Cardiac fibroblast (primary cell): Measurements from ENCODE around the gene TMEM175.

Source experiments
- DNase-seq, 2 donors: peaks; one replicate each; pipeline versions ENCODE4 v3.0.0 to v3.0.0-alpha.2; 2010; ENCODE audit warnings: low read depth in 2 of 2
- H3K4me3 ChIP-seq, 2 donors: replicated peaks in 1 of 2; 1 replicate in 1 of 2; 2 replicates in 1 of 2; pipeline ENCODE4 v1.5.1; 2011; ENCODE audit warnings: low read depth in 2 of 2, low read length in 2 of 2, mild to moderate bottlenecking in 2 of 2, moderate library complexity in 1 of 2
- TF ChIP-seq, protein P1 (sequence below): IDR thresholded peaks from one replicate; pipeline ENCODE4 v1.5.1; 2011; ENCODE audit warnings: low read depth, mild to moderate bottlenecking, low read length, inconsistent platforms

TMEM175 gene

DNA sequence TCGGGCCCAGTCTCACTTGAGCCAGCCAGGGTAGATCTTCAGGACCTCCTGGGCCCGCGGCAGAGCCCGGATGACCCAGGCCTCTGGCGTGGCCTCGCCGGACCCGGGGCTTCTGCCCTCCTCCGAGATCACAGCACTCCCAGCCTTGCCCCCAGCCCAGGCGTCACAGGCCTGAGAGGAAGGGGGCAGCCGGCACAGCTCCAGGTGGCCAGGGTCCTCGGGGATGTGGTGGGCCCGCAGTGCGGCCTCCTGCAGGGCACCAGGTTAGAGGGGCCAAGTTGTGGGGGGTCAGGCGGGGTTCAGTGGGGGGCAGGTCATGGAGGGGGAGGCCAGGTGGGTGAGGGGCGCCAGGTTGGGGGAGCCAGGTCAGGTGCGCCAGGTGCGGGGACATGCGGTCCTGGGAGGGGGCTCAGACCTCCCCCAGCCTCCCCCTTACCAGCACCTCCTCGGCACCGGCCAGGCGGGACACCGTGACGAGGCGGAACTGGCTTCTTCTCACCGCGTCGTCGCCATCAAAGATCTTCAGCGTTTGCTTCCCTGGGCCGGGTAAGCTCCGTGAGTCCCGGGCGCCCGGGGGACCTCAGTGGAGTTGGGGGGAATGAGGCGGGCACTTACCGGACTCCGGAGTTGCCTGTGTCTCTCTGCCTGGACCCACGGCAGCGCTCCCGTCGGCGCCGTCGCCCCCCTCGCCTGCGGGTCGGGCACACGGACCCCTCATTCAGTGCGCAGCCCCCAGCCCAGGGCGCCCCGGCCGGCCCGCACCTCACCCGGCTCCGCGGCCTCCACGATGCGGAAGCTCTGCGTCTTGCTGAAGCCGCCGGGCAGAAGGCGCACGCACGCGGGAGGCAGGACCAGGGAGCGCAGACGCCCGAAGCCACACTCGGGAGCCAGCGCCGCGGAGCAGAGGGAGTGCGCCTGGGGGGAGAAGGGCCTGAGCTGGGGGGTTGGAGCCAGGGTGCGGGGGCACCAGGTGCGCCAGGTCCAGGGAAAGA lies 35.1 kb downstream of the TMEM175 start:
- DNase-seq: no peak
- TF ChIP-seq, protein P1, sequence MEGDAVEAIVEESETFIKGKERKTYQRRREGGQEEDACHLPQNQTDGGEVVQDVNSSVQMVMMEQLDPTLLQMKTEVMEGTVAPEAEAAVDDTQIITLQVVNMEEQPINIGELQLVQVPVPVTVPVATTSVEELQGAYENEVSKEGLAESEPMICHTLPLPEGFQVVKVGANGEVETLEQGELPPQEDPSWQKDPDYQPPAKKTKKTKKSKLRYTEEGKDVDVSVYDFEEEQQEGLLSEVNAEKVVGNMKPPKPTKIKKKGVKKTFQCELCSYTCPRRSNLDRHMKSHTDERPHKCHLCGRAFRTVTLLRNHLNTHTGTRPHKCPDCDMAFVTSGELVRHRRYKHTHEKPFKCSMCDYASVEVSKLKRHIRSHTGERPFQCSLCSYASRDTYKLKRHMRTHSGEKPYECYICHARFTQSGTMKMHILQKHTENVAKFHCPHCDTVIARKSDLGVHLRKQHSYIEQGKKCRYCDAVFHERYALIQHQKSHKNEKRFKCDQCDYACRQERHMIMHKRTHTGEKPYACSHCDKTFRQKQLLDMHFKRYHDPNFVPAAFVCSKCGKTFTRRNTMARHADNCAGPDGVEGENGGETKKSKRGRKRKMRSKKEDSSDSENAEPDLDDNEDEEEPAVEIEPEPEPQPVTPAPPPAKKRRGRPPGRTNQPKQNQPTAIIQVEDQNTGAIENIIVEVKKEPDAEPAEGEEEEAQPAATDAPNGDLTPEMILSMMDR: no peak
- no peak overlapping the region for H3K4me3 ChIP-seq

DNA sequence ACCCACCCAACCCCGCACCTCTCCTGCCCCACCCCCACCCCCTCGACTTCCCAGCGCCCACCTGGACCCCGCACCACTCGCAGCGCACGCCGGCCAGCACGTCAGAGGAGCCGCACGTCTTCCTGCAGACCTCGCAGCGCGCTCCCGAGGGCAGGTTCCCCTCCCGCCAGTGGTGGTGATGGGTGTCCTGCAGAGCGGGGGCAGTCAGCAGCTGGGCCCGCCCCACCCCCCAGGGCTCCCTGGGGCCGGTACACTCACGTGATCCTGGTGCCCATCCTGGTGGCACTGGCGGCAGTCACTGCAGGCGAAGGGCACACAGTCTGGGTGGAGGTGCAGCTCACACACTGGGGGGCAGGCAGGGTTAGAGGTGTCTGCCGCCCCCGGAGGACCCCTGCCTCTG lies 36.0 kb downstream of the TMEM175 start:
- H3K4me3 ChIP-seq: no peak overlapping the region
- no peak for DNase-seq
- TF ChIP-seq, protein P1: no peak

DNA sequence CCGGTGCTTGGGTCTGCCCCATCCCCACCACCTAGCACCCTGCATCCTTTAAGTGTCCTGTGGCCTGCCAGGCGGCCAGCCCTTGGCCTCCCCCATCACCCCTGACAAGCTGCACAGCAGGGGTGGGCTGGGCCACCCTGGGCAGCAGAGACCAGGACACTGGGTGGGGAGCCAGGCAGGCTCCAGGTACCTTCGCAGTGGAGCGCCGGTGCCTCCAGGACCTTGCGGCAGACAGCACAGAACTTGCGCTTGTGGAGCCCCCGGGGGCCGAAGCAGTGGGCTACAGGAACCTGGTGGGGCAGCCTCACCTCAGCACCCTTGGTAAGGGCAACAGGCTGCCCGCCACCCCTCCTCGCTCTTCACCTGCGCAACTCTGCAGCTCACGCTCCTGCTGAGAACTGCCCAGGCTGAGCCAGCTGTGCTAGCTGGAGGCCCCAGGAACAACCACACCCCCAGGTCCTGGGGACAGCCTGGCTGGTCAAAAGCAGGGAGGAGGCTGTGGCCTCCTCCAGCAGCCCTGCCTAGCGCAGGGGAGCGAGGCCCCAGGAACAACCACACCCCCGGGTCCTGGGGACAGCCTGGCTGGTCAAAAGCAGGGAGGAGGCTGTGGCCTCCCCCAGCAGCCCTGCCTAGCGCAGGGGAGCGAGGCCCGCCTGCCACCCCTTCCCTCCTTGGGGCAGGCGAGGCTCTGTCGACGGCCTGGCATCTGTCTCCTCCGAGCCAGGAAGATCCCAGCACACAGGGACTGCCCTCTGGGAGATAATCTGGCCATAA lies 36.5 kb downstream of the TMEM175 start:
- TF ChIP-seq, protein P1: no peak
- DNase-seq: no peak
- no peak overlapping the region for H3K4me3 ChIP-seq

DNA sequence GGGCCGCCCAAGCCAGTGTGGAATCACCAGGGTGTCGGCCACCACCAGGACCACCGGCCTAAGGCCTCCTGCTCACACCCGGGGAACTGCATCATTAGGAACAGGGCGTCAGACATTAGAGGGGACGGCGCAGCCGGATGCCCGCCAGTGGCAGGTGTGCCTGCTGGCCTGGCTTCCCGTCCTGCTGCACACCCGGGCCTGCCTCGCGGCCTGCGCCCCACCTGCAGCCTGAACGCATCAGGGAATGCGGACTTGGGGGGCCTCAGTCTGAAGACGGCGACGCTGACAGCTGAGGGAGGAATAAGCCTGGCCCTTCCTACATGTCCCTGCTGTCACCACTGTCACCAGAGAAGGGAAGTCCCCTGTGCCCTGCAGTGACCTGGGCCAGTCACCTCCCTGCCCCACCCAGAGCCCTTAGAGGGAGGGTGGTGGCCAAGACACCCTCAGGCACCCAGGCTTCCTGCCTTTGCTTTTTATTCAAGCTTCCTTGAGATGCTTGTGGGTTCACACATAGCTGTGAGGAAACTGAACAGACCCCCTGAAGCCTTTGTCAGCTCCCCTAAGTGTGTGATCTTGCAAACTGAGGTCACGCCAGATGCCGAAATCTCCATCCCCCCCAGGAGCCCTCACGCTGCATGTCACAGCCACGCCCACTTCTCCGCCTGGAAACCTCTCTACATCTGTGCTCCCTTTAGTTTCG lies 37.9 kb downstream of the TMEM175 start:
- TF ChIP-seq, protein P1: no peak
- no peak overlapping the region for H3K4me3 ChIP-seq
- no peak for DNase-seq

DNA sequence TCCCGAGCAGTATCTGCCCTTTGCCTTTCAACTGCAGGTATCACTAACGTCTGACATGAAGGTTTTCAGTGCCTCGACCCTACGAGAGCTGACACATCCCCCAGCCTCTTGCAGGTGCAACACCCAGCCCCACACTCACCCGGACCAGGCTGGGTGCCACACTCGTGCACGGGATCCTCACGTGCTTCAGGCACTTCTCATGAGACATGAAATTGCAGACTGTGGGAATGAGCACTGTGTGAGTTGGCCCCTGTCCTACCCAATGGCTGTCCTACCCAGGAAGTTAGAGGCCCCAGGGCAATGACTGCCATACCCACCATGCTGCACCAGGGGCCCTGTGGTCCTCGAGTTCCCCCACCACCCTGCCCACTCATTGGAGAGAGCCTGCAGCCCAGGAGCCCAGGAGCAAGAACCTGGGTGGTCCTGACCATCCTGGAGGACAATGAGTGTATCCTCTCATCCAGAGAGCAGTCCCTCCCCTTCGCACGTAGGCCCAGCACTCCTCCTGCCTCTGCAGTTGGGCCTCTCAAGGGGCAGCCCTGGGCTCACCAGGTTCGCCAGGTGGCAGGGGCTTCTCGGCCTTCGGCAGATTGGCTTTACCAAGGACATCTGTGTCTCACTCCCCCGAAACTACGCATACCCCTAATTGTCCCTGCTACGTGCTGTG lies 38.7 kb downstream of the TMEM175 start:
- DNase-seq: no peak
- H3K4me3 ChIP-seq: no peak overlapping the region
- TF ChIP-seq, protein P1: no peak
